Natural killer cell treated with Interleukin-12 subunit alpha and Interleukin-12 subunit beta and Interleukin-15 and Interleukin-18, amount 100 ng/mL, for 72 hours (primary cell): ENCODE measurements around the gene NIT1. TPM values are rescaled to one million over a fixed set of nuclear protein-coding genes. Genes with fewer than 3 reads are reported as not detected.

Experiments used
- ATAC-seq, 2 donors: fragments of 150-1000 bp; cut with Tn5 transposase in 1 of 2; sonication (Bioruptor Pico), chemical (Tn5 transposase) in 1 of 2; 2 replicates each; pipeline ENCODE4 v1.10.0; 2021
- DNase-seq: peaks from one replicate; pipeline ENCODE4 v3.0.0; 2022; ENCODE audit warnings: low spot score
- H3K27ac Mint-ChIP-seq, 2 donors: 1 replicate in 1 of 2; 2 replicates in 1 of 2; pipeline ENCODE4 v1.8.0; 2022; ENCODE audit warnings: mixed read lengths in 2 of 2, mild to moderate bottlenecking in 1 of 2, moderate library complexity in 1 of 2
- H3K27me3 Mint-ChIP-seq, 2 donors: 1 replicate in 1 of 2; 2 replicates in 1 of 2; pipeline ENCODE4 v1.8.0; 2022; ENCODE audit warnings: mixed read lengths in 2 of 2
- H3K36me3 Mint-ChIP-seq: one replicate; pipeline ENCODE4 v1.8.0; 2022; ENCODE audit warnings: mixed read lengths
- H3K4me1 Mint-ChIP-seq, 2 donors: 1 replicate in 1 of 2; 2 replicates in 1 of 2; pipeline ENCODE4 v1.8.0; 2022; ENCODE audit warnings: low read depth in 2 of 2, mixed read lengths in 2 of 2, mild to moderate bottlenecking in 1 of 2
- H3K4me3 Mint-ChIP-seq: one replicate; pipeline ENCODE4 v1.8.0; 2022; ENCODE audit warnings: mixed read lengths
- H3K9me3 Mint-ChIP-seq: 2 replicates; pipeline ENCODE4 v1.8.0; 2022; ENCODE audit warnings: mixed read lengths
- total RNA-seq, 2 donors: library from RNA; stranded (reverse); gene quantifications; one replicate each; pipeline ENCODE4 v1.2.3, GENCODE V29; 2022

The NIT1 gene
- total RNA-seq, 2 donors from 2014 or later, result 29.3 to 37.2 TPM

- ATAC-seq, result no peak
- H3K36me3 Mint-ChIP-seq, result no peaks in the 10 kb centered on the region
These were observed 38.3 kb upstream of the NIT1 start for GRCh38 chr1:161079436-161080110.

DNA sequence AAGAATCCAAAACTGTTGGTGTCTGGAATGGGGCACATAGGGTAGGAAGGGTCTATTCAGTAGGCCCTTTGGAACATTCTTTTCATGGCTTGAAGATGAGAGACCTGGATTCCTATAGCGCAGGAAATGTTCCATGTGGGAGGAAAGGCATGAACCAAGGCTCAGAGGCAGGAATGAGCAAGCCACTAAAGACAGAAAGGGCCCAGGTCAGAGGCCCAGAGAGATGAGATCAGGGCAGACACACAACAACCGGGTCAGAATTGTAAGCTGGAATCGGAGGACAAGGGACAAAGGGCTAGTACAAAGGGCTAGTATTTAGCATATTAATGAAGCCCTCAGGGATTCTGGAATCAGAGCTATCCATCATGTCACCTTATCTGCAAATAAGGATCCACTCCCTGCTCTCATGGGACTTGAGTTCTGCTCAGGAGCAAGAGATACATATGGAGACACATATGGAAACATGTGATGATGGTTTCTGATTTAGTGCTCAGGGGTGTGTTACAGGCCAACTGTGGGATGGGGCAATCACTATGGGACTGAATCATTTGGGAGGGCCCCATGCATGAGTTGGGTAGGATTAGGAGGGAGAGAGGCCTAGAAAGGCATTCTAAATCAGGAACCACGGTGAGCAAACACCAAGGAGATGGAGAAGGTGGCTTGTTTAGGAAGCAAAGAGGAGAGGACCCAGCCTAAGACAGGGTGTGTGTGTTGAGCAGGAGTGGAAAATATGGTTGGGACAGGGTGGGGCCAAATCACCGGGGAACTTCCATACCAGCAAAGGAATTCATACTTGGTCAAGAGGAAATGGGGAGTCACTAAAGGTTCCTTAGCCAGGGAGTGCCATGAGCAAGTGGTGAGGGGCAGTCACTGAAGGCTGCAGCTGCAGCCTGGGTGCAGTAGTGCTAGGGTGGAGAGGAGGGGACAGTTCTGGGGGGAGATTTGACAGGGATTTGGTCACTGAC lies 37.2 kb upstream of the NIT1 start:
- Mint-ChIP-seq H3K36me3 (no peaks in the 10 kb centered on the region), H3K27me3 (no peaks in the 10 kb centered on the region), H3K27ac (no peak overlapping the region), H3K4me1 (peaks cover 0 to 12% of the 10 kb centered on the region in 2 donors), H3K9me3 (no peaks in the 10 kb centered on the region), H3K4me3 (no peak overlapping the region)
- ATAC-seq (no peak), DNase-seq (no peak)

More at GRCh38 chr1:161079436-161080110, 38.3 kb upstream of the NIT1 start:
- no peaks in the 10 kb centered on the region for H3K9me3 Mint-ChIP-seq
- peak overlapping the region in 1 of 2 donors; percentile 47 for H3K27ac Mint-ChIP-seq
- no peak for DNase-seq
- H3K4me1 Mint-ChIP-seq, result peaks cover under 1 to 14% of the 10 kb centered on the region in 2 donors
- H3K27me3 Mint-ChIP-seq, result no peaks in the 10 kb centered on the region
- H3K4me3 Mint-ChIP-seq, result no peak overlapping the region

DNA sequence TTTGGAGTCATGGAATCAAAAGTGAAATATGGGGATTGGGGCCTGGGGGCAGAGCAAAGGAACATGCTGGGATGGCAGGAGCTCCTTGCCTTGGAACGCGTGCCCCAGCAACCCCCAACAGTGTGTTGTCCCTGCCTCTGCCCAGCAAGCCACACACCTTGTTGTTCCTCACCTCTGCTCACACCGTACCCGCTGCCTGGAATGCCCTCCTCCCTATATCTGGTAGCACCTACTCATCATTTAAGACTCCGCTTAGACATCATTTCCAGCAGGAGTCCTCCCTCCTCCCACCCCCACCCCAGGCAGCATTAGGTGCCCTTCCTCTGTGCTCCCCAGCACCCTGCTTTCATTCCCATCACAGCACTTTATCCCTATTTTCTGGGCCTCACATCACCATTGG lies 36.4 kb upstream of the NIT1 start:
- no peaks in the 10 kb centered on the region for H3K9me3 Mint-ChIP-seq
- H3K4me3 Mint-ChIP-seq, result no peak overlapping the region
- H3K4me1 Mint-ChIP-seq, result peaks cover 0 to 12% of the 10 kb centered on the region in 2 donors
- no peaks in the 10 kb centered on the region for H3K36me3 Mint-ChIP-seq
- peak overlapping the region in 1 of 2 donors; percentile 30 for H3K27ac Mint-ChIP-seq
- DNase-seq (no peak), ATAC-seq (no peak)
- no peaks in the 10 kb centered on the region for H3K27me3 Mint-ChIP-seq

GRCh38 chr1:161082483-161082882 lies 35.4 kb upstream of the NIT1 start:
- H3K4me3 Mint-ChIP-seq, result no peak overlapping the region
- peak overlapping the region in 1 of 2 donors; percentile 47 for H3K27ac Mint-ChIP-seq
- H3K9me3 Mint-ChIP-seq, result no peaks in the 10 kb centered on the region
- no peak for ATAC-seq
- no peak for DNase-seq
- H3K4me1 Mint-ChIP-seq, result peaks cover 0 to 12% of the 10 kb centered on the region in 2 donors
- H3K36me3 Mint-ChIP-seq, result no peaks in the 10 kb centered on the region
- no peaks in the 10 kb centered on the region for H3K27me3 Mint-ChIP-seq

DNA sequence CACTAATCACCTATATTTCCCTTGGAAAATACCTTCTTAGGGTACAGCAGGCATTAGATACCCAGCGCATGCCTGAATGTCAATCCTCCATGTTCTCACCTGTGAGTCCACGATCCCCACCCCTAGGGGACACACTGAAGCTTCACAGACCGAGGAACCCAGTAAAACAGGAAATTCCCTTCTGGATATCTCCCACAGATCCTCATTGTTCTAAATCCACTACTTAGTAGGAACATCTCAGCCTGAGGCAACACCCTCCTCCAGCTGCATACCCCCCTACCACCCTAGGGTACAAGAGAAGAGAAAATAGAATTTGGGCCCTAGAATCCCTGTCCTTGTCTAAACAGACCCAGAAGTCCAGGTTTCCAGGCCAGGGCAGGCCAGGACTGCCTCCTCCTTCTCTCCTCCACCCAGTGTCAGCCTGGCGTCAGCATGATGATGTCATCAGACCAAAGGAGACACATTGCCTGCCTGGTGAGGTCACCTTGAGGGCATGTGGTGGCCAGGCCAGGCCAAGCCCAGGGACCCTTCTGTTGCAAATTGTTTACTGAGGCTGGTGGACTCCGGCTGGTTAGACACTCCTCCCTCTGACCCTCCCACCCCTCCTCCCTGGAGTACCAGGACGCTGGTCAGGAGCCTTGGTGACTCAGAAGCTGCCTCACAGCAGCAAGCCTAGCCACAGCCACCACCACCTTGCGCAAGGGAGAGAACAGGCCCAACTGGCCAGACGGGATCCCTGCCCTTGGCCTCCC lies 34.7 kb upstream of the NIT1 start:
- peaks cover 0 to 12% of the 10 kb centered on the region in 2 donors for H3K4me1 Mint-ChIP-seq
- DNase-seq, result peak; percentile 79
- H3K27me3 Mint-ChIP-seq, result no peaks in the 10 kb centered on the region
- ATAC-seq, result peak; percentile 88 to 90
- H3K27ac Mint-ChIP-seq, result peak overlapping the region in 1 of 2 donors; percentile 47
- H3K36me3 Mint-ChIP-seq, result no peaks in the 10 kb centered on the region
- no peak overlapping the region for H3K4me3 Mint-ChIP-seq
- H3K9me3 Mint-ChIP-seq, result no peaks in the 10 kb centered on the region

DNA sequence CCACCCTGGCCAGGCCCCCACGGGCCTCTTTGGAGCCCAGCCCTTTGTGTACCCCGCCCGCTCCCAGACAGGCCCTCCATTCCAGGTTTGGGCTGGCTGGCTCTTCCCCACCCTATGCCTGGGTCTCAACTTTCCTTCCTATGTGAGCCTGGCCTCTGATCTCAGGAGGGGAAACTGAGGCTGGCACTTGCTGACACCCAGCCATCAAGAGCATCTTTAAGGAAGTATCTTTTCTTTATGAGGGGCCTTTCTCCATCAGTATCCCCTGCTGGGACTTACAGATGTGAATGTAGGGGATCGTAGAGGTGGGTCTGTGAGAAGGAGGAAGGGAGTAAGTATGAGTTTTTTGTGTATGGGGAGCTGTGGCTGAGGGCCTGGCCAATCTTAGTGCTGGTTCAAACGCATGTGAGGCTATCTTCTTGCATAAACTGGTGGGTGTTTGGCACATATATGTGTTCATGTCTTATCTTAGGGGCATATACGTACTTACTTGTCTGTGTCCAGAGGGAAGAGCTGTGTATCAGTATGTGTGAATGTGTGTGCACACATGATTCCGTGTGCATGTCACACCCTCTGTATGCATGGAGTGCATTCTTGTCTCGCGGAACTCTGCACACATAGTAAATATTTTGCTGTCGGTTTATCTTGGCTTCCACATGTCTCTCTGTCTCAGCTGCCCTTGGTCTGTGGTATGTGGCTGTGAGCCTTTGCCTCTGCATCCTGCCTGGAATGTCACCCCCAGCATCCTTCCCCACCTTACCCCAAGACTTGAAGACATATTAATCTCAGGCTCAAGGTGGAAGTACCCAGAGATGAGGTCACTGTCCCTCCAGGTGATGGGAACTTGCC lies 33.9 kb upstream of the NIT1 start:
- ATAC-seq, result no peak

DNA sequence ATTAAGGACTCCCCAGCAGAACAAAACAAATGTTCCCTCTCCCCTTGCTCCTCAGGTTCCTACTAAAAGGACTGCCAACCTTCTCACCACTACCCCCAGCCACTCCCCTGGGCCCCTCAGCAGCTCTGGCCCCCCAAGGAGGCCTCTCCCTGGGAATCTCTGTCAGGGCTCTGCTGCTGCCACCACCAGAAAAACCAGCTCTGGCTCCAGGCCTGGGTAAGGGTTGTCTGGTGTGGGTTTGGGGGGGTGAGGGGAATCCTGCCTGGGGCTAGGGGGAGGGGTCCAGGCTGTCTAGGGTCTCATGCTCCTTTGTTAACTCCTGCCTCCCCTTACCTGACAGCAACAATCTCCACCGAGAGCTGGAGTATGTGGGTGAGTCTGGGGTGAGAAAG lies 33.3 kb upstream of the NIT1 start:
- DNase-seq (no peak), ATAC-seq (no peak)
- Mint-ChIP-seq H3K27me3 (no peaks in the 10 kb centered on the region), H3K9me3 (no peaks in the 10 kb centered on the region), H3K27ac (peak overlapping the region in 1 of 2 donors; percentile 4), H3K4me1 (peaks cover 0 to 12% of the 10 kb centered on the region in 2 donors), H3K36me3 (no peaks in the 10 kb centered on the region), H3K4me3 (no peak overlapping the region)

More for the DNA sequence above, 33.9 kb upstream of the NIT1 start:
- no peak for DNase-seq
- Mint-ChIP-seq H3K9me3 (no peaks in the 10 kb centered on the region), H3K4me3 (no peak overlapping the region), H3K36me3 (no peaks in the 10 kb centered on the region), H3K27ac (peak overlapping the region in 1 of 2 donors; percentile 4), H3K27me3 (no peaks in the 10 kb centered on the region), H3K4me1 (peaks cover 0 to 12% of the 10 kb centered on the region in 2 donors)

- no peak overlapping the region for H3K4me3 Mint-ChIP-seq
- DNase-seq (no peak), ATAC-seq (no peak)
- no peaks in the 10 kb centered on the region for H3K27me3 Mint-ChIP-seq
- H3K9me3 Mint-ChIP-seq, result no peaks in the 10 kb centered on the region
- H3K4me1 Mint-ChIP-seq, result peaks cover 0 to 8% of the 10 kb centered on the region in 2 donors
- H3K27ac Mint-ChIP-seq, result no peak overlapping the region
- no peaks in the 10 kb centered on the region for H3K36me3 Mint-ChIP-seq
These were observed 32.7 kb upstream of the NIT1 start for GRCh38 chr1:161085165-161085564.

GRCh38 chr1:161086457-161086856 lies 31.4 kb upstream of the NIT1 start:
- peak overlapping the region in 1 of 2 donors; percentile 33 for H3K27ac Mint-ChIP-seq
- H3K4me3 Mint-ChIP-seq, result no peak overlapping the region

GRCh38 chr1:161088587-161089110 lies 29.3 kb upstream of the NIT1 start:
- Mint-ChIP-seq H3K4me3 (no peak overlapping the region), H3K36me3 (no peaks in the 10 kb centered on the region), H3K9me3 (no peaks in the 10 kb centered on the region), H3K27me3 (no peaks in the 10 kb centered on the region), H3K27ac (no peak overlapping the region), H3K4me1 (peaks cover 7 to 17% of the 10 kb centered on the region in 2 donors)
- DNase-seq (no peak), ATAC-seq (no peak)

More at GRCh38 chr1:161086457-161086856, 31.4 kb upstream of the NIT1 start:
- no peak for ATAC-seq
- Mint-ChIP-seq H3K4me1 (peaks cover 0 to 8% of the 10 kb centered on the region in 2 donors), H3K9me3 (no peaks in the 10 kb centered on the region), H3K27me3 (no peaks in the 10 kb centered on the region), H3K36me3 (no peaks in the 10 kb centered on the region)
- DNase-seq, result no peak

DNA sequence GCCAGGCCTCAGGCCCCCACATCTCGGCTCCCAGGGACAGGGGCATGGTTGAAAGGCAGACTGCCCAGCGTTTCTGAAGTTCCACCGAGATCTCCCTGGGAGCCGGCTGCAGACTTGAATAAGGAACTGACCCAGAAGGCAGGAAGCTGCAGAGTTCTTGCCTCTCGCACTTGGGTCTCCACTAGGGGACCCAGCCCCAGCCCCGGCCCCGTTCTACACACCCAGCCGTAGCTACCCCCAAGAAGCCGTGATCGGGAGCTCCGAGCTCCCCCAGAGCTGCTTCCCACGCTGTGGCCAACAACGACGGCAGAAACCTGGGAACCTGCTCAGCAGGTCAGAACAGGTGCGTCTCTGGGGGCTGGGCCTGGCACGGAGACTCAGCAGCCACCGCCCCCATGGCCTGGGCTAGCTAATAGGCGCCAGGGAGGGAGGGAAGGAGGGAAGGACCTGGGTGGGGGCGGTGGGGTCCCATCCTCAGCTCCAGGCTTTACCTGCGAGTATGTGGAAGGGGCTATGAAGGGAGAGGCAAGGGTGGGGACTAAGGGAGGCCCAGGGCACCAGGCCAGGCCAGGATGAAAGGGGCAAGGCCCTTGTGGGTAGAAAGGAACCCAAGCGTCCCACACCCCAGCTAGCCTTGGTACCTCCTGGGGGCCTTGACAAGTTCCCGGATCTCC lies 28.5 kb upstream of the NIT1 start, which contains the start of gene NECTIN4:
Gene NECTIN4, minus strand, starts transcription at position 308 of the 674 bp plus-strand sequence. Its CDS starts 262 bp downstream, at position 46.
- Mint-ChIP-seq H3K27ac (no peak within 1 kb of the TSS), H3K4me3 (no peak within 1 kb of the TSS), H3K27me3 (no peaks in the 10 kb centered on the region), H3K9me3 (no peaks in the 10 kb centered on the region), H3K36me3 (no peaks in the 10 kb centered on the region), H3K4me1 (peaks cover 7 to 13% of the 10 kb centered on the region in 2 donors)
- ATAC-seq (no peak), DNase-seq (no peak)

- DNase-seq (no peak), ATAC-seq (no peak)
- Mint-ChIP-seq H3K4me1 (peaks cover 7 to 13% of the 10 kb centered on the region in 2 donors), H3K4me3 (no peak overlapping the region), H3K27ac (no peak overlapping the region), H3K27me3 (no peaks in the 10 kb centered on the region), H3K36me3 (no peaks in the 10 kb centered on the region), H3K9me3 (no peaks in the 10 kb centered on the region)
These were observed 28.0 kb upstream of the NIT1 start for GRCh38 chr1:161089938-161090337.
